GM12878 (cell line): ENCODE results near the gene CORO1C. TPM values are rescaled to one million over a fixed set of nuclear protein-coding genes. Genes with fewer than 3 reads are reported as not detected.
A peak's percentile ranks its signal among the peaks of the same experiment; 100 is the strongest.

Source experiments
- ATAC-seq: fragments of 200-7000 bp; cut with Tn5 transposase; 3 replicates; pipeline ENCODE4 v1.9.1; 2020; ENCODE audit warnings: mild to moderate bottlenecking, moderate library complexity
- BruUV-seq: library from RNA; stranded (reverse); fragments of 400-500 nt; replicated peaks from 2 replicates; lab custom pipeline; 2021; lab: Mats Ljungman, UMichigan
- CTCF ChIA-PET: fragments of 300-600 bp; sonication (Branson Sonifier 250); formaldehyde crosslinking; extraction: SDS; loops from one replicate; lab custom pipeline; 2021; ENCODE audit warnings: inconsistent platforms; lab: Yijun Ruan, JAX
- POLR2A ChIA-PET: fragments of 350-600 bp; formaldehyde crosslinking; extraction: SDS; loops from one replicate; lab custom pipeline; 2021; ENCODE audit warnings: inconsistent platforms; lab: Charles Lee
- RAD21 ChIA-PET: fragments of 300-600 bp; sonication (Branson Sonifier 250); formaldehyde crosslinking; loops from one replicate; lab custom pipeline; 2023; ENCODE audit warnings: antibody characterized with exemption; ENCODE audit not compliant: unreplicated experiment; lab: Charles Lee
- SMC1A ChIA-PET: fragments of 300-600 bp; sonication (Branson Sonifier 250); formaldehyde crosslinking; loops from one replicate; lab custom pipeline; 2023; ENCODE audit not compliant: unreplicated experiment, uncharacterized antibody; lab: Charles Lee
- DNase-seq: peaks from one replicate; pipeline ENCODE4 v3.0.0-alpha.2; 2011; ENCODE audit warnings: low read depth, low spot score
- FAIRE-seq: peaks from 3 replicates; lab custom pipeline; 2011; peaks lifted over from hg19 to GRCh38; lab: Jason Lieb, UNC
- H2AFZ ChIP-seq: 2 replicates; pipeline ENCODE4 v1.6.0; 2011; ENCODE audit warnings: low read depth, low read length, control low read depth; ENCODE audit not compliant: control insufficient read depth
- H3K27ac ChIP-seq: 2 replicates; pipeline ENCODE4 v1.5.1; 2011; ENCODE audit warnings: control low read depth; ENCODE audit not compliant: control insufficient read depth, insufficient read depth
- H3K27me3 ChIP-seq, 2 experiments: replicated peaks in 1 of 2; 2 replicates each; pipeline versions ENCODE4 v1.6.0 to v1.6.1; 2011; ENCODE audit warnings: low read length in 1 of 2; ENCODE audit not compliant: control insufficient read depth in 2 of 2, insufficient read depth in 2 of 2
- H3K36me3 ChIP-seq, 2 experiments: 2 replicates each; pipeline ENCODE4 v1.5.1; 2011; ENCODE audit warnings: low read length in 1 of 2; ENCODE audit not compliant: control insufficient read depth in 2 of 2, insufficient read depth in 2 of 2
- H3K4me1 ChIP-seq: 2 replicates; pipeline ENCODE4 v1.6.1; 2011; ENCODE audit warnings: mild to moderate bottlenecking, low read length, moderate library complexity, mixed read lengths; ENCODE audit not compliant: control insufficient read depth, insufficient read depth
- H3K4me2 ChIP-seq: 2 replicates; pipeline ENCODE4 v1.6.0; 2011; ENCODE audit warnings: control low read depth; ENCODE audit not compliant: control insufficient read depth, insufficient read depth
- H3K4me3 ChIP-seq: fragments of 200-600 bp; sonication (generic); 2 replicates; pipeline ENCODE4 v1.5.1; 2016
- H3K79me2 ChIP-seq: 2 replicates; pipeline ENCODE4 v1.6.0; 2011; ENCODE audit warnings: low read length; ENCODE audit not compliant: control insufficient read depth, insufficient read depth
- H3K9ac ChIP-seq: 2 replicates; pipeline ENCODE4 v1.8.0; 2011; ENCODE audit warnings: low read length, control low read depth, mixed read lengths; ENCODE audit not compliant: control insufficient read depth, insufficient read depth
- H3K9me3 ChIP-seq: replicated peaks from 3 replicates; pipeline ENCODE4 v1.5.1; 2011; ENCODE audit warnings: mild to moderate bottlenecking, low read length; ENCODE audit not compliant: control insufficient read depth, insufficient read depth
- H4K20me1 ChIP-seq: 2 replicates; pipeline ENCODE4 v1.6.0; 2011; ENCODE audit not compliant: control insufficient read depth, insufficient read depth
- CHD1 ChIP-seq: IDR thresholded peaks from 2 replicates; pipeline ENCODE4 v1.6.1; 2012; ENCODE audit warnings: low read depth, low read length, improper control_type of control experiment
- DPF2 ChIP-seq: fragments of 450-650 bp; IDR thresholded peaks from 2 replicates; pipeline ENCODE4 v1.6.1; 2017; ENCODE audit warnings: mild to moderate bottlenecking
- EED ChIP-seq: sonication (generic); IDR thresholded peaks from 2 replicates; pipeline ENCODE4 v1.6.1; 2016; ENCODE audit warnings: antibody characterized with exemption, low read depth
- GATAD2B ChIP-seq: fragments of 450-650 bp; conservative IDR thresholded peaks from 2 replicates; pipeline ENCODE4 v1.6.1; 2017; ENCODE audit warnings: low read depth, mild to moderate bottlenecking, moderate library complexity
- HDGF ChIP-seq: fragments of 450-650 bp; IDR thresholded peaks from 2 replicates; pipeline ENCODE4 v1.6.1; 2016; ENCODE audit warnings: antibody characterized with exemption
- IKZF1 ChIP-seq: fragments of 450-650 bp; conservative IDR thresholded peaks from 2 replicates; pipeline ENCODE4 v1.6.1; 2017; ENCODE audit warnings: antibody characterized with exemption, mild to moderate bottlenecking
- IKZF2 ChIP-seq, 2 experiments: fragments of 450-650 bp; IDR thresholded peaks; 2 replicates each; pipeline ENCODE4 v1.6.1; 2017; ENCODE audit warnings: mild to moderate bottlenecking in 2 of 2, moderate library complexity in 2 of 2
- MYB ChIP-seq: fragments of 150-350 bp; IDR thresholded peaks from 2 replicates; pipeline ENCODE4 v1.6.1; 2014; ENCODE audit warnings: mild to moderate bottlenecking, low read depth, low read length, borderline replicate concordance
- RELA ChIP-seq: fragments of 450-650 bp; IDR thresholded peaks from 2 replicates; pipeline ENCODE4 v1.8.0; 2014; ENCODE audit warnings: borderline replicate concordance; ENCODE audit not compliant: partially characterized antibody
- SPI1 ChIP-seq: IDR thresholded peaks from 2 replicates; pipeline ENCODE4 v1.6.1; 2011; ENCODE audit warnings: low read depth, mild to moderate bottlenecking, low read length, moderate library complexity, borderline replicate concordance; ENCODE audit not compliant: insufficient read depth
- SREBF1 ChIP-seq: IDR thresholded peaks from 2 replicates; pipeline ENCODE4 v1.6.1; 2012; ENCODE audit warnings: mild to moderate bottlenecking, low read length
- SREBF2 ChIP-seq: IDR thresholded peaks from 2 replicates; pipeline ENCODE4 v1.6.1; 2012; ENCODE audit warnings: mild to moderate bottlenecking, low read length
- WGBS: methylation state at CpG from one replicate; pipeline ENCODE4 v1.1.6; 2016; ENCODE audit warnings: low lambda C conversion rate; ENCODE audit not compliant: insufficient replicate concordance, insufficient coverage; ENCODE audit errors: missing lambda C conversion rate; 5-methylcytosine and 5-hydroxymethylcytosine counted together
- in situ Hi-C: fragments of 300-500 bp; cut with MboI; formaldehyde crosslinking; loops from 9 replicates; pipeline ENCODE4 v1.14.3; 2018; ENCODE audit warnings: mixed read lengths
- intact Hi-C: fragments of 100-400 bp; cut with micrococcal nuclease; formaldehyde crosslinking; loops from one replicate; pipeline ENCODE4 v1.14.2; 2022; ENCODE audit not compliant: unreplicated experiment
- polyA plus RNA-seq, 11 experiments: library from polyadenylated mRNA; depleted of rRNA in 4 of 11; unstranded in 6 of 11; stranded (reverse) in 5 of 11; fragments of >200 nt; fragmentation: Nextera tagmentation in 4 of 11; fragmentation: Illumina TruSeq in 1 of 11; extraction: Ambion mirVana in 4 of 11; extraction: Trizol in 1 of 11; gene quantifications; 1 replicate in 1 of 11; 2 replicates in 10 of 11; pipeline versions ENCODE4 v1.2.1 to v1.2.3, GENCODE V29; 2011 to 2016; ENCODE audit warnings: inconsistent platforms in 2 of 11, missing spikeins in 2 of 11, low read depth in 1 of 11
- total RNA-seq, 4 experiments: library from RNA; depleted of rRNA in 3 of 4; stranded (reverse); fragments of >200 nt in 3 of 4; fragmentation: Illumina TruSeq in 1 of 4; extraction: Trizol in 1 of 4; gene quantifications; 2 replicates each; pipeline versions ENCODE4 v1.2.1 to v1.2.3, GENCODE V29; 2013 to 2021
- TF ChIP-seq, protein P1 (sequence below): fragments of 450-650 bp; IDR thresholded peaks from 2 replicates; pipeline ENCODE4 v1.6.1; 2017; ENCODE audit warnings: mild to moderate bottlenecking, moderate library complexity
- TF ChIP-seq, protein P2 (sequence below): fragments of 450-650 bp; IDR thresholded peaks from 2 replicates; pipeline ENCODE4 v1.6.1; 2017; ENCODE audit warnings: low read depth, mild to moderate bottlenecking, moderate library complexity
- TF ChIP-seq, protein P3 (sequence below): fragments of 150-350 bp; IDR thresholded peaks from 2 replicates; pipeline ENCODE4 v1.6.1; 2016; ENCODE audit warnings: low read depth, low read length

Gene CORO1C
- total and polyA plus RNA-seq, 10 of the 15 experiments (the other 5 are each of a cell fraction or from before 2014, with no cell fraction given), result 52.7 to 254 (median 171) TPM

DNA sequence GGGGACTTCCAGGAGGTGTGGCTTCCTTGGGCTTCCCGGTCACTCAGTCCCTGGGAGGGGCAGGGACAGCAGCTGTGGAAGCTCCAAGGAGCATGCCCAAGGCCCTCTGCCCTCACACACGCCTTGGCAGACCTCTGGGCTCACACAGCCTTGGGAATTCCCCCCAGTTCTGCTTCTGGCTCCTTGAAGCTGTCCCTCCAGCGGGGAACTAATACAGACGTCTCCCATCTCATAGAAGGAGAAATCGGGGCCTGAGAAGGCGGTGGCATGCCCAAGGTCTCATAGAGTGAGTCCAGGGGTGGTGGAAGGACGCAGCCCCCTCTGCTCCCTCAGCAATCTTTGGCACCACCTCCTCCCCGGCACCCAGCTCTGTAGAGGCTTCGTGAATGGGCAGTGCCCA, 117.8 kb downstream of the CORO1C start:
- Histone ChIP-seq H3K4me1 (peaks cover 67% of the 10 kb centered on the region), H3K4me3 (no peak overlapping the region), H3K4me2 (peak overlapping the region; percentile 30; the same call in 1 of the 2 replicates), H2AFZ (peak overlapping the region; percentile 33), H3K9ac (peak overlapping the region; percentile 50; the same call in 1 of the 2 replicates), H3K36me3 (no peaks in the 10 kb centered on the region), H3K79me2 (no peaks in the 10 kb centered on the region), H4K20me1 (no peaks in the 10 kb centered on the region), H3K27ac (peak overlapping the region; percentile 65), H3K9me3 (peaks cover 13% of the 10 kb centered on the region; the same call in 2 of the 3 replicates), H3K27me3 (no peaks in the 10 kb centered on the region)
- in situ Hi-C loops, result no loop called here
- no TSS peak for BruUV-seq
- ATAC-seq, result peak; percentile 16
- WGBS, result 47% methylated on average over 9 of the region's 9 CpGs
- TF ChIP-seq SREBF2 (no peak), DPF2 (peak; percentile 30; the same call in 1 of the 2 replicates), IKZF2 (IDR thresholded peaks at IDR 0.05) (peak in 1 of 2 experiments; percentile 30; a peak in 2 of 4 replicates), EED (peak; percentile 21; the same call in 1 of the 2 replicates), IKZF1 (peak; percentile 60; the same call in 1 of the 2 replicates), GATAD2B (peak; percentile 64; the same call in 1 of the 2 replicates), CHD1 (no peak), MYB (no peak), SPI1 (peak; percentile 30; the same call in 1 of the 2 replicates), SREBF1 (no peak), RELA (peak; percentile 31), HDGF (no peak)
- TF ChIP-seq, protein P1, sequence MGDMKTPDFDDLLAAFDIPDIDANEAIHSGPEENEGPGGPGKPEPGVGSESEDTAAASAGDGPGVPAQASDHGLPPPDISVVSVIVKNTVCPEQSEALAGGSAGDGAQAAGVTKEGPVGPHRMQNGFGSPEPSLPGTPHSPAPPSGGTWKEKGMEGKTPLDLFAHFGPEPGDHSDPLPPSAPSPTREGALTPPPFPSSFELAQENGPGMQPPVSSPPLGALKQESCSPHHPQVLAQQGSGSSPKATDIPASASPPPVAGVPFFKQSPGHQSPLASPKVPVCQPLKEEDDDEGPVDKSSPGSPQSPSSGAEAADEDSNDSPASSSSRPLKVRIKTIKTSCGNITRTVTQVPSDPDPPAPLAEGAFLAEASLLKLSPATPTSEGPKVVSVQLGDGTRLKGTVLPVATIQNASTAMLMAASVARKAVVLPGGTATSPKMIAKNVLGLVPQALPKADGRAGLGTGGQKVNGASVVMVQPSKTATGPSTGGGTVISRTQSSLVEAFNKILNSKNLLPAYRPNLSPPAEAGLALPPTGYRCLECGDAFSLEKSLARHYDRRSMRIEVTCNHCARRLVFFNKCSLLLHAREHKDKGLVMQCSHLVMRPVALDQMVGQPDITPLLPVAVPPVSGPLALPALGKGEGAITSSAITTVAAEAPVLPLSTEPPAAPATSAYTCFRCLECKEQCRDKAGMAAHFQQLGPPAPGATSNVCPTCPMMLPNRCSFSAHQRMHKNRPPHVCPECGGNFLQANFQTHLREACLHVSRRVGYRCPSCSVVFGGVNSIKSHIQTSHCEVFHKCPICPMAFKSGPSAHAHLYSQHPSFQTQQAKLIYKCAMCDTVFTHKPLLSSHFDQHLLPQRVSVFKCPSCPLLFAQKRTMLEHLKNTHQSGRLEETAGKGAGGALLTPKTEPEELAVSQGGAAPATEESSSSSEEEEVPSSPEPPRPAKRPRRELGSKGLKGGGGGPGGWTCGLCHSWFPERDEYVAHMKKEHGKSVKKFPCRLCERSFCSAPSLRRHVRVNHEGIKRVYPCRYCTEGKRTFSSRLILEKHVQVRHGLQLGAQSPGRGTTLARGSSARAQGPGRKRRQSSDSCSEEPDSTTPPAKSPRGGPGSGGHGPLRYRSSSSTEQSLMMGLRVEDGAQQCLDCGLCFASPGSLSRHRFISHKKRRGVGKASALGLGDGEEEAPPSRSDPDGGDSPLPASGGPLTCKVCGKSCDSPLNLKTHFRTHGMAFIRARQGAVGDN, result peak; percentile 72
- TF ChIP-seq, protein P2, sequence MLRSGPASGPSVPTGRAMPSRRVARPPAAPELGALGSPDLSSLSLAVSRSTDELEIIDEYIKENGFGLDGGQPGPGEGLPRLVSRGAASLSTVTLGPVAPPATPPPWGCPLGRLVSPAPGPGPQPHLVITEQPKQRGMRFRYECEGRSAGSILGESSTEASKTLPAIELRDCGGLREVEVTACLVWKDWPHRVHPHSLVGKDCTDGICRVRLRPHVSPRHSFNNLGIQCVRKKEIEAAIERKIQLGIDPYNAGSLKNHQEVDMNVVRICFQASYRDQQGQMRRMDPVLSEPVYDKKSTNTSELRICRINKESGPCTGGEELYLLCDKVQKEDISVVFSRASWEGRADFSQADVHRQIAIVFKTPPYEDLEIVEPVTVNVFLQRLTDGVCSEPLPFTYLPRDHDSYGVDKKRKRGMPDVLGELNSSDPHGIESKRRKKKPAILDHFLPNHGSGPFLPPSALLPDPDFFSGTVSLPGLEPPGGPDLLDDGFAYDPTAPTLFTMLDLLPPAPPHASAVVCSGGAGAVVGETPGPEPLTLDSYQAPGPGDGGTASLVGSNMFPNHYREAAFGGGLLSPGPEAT, result peak; percentile 46
- TF ChIP-seq, protein P3, sequence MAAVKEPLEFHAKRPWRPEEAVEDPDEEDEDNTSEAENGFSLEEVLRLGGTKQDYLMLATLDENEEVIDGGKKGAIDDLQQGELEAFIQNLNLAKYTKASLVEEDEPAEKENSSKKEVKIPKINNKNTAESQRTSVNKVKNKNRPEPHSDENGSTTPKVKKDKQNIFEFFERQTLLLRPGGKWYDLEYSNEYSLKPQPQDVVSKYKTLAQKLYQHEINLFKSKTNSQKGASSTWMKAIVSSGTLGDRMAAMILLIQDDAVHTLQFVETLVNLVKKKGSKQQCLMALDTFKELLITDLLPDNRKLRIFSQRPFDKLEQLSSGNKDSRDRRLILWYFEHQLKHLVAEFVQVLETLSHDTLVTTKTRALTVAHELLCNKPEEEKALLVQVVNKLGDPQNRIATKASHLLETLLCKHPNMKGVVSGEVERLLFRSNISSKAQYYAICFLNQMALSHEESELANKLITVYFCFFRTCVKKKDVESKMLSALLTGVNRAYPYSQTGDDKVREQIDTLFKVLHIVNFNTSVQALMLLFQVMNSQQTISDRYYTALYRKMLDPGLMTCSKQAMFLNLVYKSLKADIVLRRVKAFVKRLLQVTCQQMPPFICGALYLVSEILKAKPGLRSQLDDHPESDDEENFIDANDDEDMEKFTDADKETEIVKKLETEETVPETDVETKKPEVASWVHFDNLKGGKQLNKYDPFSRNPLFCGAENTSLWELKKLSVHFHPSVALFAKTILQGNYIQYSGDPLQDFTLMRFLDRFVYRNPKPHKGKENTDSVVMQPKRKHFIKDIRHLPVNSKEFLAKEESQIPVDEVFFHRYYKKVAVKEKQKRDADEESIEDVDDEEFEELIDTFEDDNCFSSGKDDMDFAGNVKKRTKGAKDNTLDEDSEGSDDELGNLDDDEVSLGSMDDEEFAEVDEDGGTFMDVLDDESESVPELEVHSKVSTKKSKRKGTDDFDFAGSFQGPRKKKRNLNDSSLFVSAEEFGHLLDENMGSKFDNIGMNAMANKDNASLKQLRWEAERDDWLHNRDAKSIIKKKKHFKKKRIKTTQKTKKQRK, result no peak
- no peak for DNase-seq
- ChIA-PET CTCF (interaction anchor here (1.6 to 17.2 kb wide), 2 partner anchors 22 to 46 kb away, joined by 3 to 866 read pairs; partner anchors contain the start of genes ISCU and SART3), SMC1A (interaction anchor here (0.9 to 11.4 kb wide), 3 partner anchors 24 to 51 kb away, joined by 3 to 718 read pairs (median 6); partner anchors contain the start of genes ISCU and SART3), POLR2A (interaction anchor here (1.1 to 6.1 kb wide), 6 partner anchors 21 to 46 kb away, joined by 3 to 73 read pairs (median 4); partner anchors contain the start of gene SELPLG), RAD21 (interaction anchor here (1.1 to 15.9 kb wide), 4 partner anchors 21 to 337 kb away, joined by 3 to 633 read pairs (median 5); partner anchors contain the start of genes ISCU, SART3 and SELPLG)
- intact Hi-C loops, result no loop called here
- FAIRE-seq, result no peak
